Hypothalamus (tissue), 51 donors: ENCODE data around the gene CALHM5.
A peak's percentile ranks its signal among the peaks of the same experiment; 100 is the strongest.
"Not testable (repeated sequence)": the region's sequence is repeated elsewhere in the genome, so short reads cannot be mapped to it uniquely, and the experiment has no call there.

Source experiments
- DNase-seq, 51 donors: peaks; one replicate each; lab custom pipeline; 2025; lab: John Stamatoyannopoulos, UW

CALHM5 gene, protein sequence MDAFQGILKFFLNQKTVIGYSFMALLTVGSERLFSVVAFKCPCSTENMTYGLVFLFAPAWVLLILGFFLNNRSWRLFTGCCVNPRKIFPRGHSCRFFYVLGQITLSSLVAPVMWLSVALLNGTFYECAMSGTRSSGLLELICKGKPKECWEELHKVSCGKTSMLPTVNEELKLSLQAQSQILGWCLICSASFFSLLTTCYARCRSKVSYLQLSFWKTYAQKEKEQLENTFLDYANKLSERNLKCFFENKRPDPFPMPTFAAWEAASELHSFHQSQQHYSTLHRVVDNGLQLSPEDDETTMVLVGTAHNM

DNA sequence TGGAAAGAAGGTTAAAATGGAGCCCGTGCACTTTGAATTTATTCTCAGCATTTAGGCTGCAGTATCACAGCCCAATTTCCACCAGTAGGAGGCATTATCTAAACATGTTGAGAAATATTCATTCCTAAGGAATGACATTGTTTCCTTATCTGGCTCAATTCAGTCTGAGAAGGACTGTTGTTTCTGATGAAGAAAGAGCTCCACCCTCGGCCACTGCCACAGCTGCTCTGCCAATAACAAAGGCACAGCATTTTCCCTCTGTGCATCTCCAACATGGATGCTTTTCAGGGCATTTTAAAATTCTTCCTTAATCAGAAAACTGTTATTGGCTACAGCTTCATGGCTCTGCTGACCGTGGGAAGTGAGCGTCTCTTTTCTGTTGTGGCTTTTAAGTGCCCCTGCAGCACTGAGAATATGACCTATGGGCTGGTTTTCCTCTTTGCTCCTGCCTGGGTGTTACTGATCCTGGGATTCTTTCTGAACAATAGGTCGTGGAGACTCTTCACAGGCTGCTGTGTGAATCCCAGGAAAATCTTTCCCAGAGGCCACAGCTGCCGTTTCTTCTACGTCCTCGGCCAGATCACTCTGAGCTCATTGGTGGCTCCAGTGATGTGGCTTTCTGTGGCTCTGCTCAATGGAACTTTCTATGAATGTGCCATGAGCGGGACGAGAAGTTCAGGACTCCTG, at the start of gene CALHM5:
CALHM5 (plus strand) TSS at position 216 of the 687 bp plus-strand sequence; CDS start at position 274, 58 bp downstream.
- DNase-seq = no peak

DNA sequence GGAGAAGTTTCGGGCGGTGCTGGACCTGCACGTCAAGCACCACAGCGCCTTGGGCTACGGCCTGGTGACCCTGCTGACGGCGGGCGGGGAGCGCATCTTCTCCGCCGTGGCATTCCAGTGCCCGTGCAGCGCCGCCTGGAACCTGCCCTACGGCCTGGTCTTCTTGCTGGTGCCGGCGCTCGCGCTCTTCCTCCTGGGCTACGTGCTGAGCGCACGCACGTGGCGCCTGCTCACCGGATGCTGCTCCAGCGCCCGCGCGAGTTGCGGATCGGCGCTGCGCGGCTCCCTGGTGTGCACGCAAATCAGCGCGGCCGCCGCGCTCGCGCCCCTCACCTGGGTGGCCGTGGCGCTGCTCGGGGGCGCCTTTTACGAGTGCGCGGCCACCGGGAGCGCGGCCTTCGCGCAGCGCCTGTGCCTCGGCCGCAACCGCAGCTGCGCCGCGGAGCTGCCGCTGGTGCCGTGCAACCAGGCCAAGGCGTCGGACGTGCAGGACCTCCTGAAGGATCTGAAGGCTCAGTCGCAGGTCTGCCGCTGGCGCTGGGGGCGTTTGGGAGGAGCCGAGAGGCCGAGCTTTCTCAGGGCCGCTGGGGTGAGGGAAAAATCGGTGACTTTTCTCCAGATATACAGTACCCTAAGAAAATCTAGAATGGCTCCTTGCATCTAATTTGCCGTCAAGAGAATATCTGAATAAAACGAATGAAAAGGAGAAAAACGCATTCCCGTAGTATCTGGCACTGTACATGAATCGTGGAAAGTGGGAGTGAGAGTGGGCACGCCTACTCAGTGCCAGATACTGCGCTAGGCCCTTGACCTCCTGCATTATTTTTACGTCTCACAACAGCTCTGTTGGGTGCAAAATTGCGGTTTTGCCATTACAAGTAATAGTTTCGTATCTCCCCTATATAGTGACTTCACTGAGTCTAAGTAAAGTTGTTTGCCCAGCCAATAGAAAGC, 49.2 kb upstream of the CALHM5 start:
- DNase-seq = peak in 19 of 51 donors; percentile 2 to 56 (median 25)

DNA sequence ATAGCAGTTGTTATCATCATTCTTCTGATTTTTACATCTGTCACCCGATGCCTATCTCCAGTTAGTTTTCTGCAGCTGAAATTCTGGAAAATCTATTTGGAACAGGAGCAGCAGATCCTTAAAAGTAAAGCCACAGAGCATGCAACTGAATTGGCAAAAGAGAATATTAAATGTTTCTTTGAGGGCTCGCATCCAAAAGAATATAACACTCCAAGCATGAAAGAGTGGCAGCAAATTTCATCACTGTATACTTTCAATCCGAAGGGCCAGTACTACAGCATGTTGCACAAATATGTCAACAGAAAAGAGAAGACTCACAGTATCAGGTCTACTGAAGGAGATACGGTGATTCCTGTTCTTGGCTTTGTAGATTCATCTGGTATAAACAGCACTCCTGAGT, 48.1 kb upstream of the CALHM5 start:
- DNase-seq = no peak

DNA sequence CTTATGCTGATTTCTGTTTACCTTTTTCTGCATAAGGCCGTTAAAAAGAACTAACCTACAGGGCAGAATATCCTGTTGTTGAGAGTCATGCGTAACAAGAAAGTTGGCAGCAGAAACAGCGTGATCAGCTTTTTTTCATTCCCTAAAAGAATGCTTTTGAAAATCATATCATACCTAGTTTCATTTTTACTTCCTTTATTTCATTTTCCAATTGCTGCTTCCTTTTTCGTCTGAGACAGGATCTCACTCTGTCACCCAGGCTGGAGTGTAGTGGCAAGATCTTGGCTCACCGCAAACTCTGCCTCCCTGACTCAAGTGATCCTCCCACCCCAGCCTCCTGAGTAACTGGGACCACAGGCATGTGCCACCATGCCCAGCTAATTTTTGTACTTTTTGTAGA, 46.2 kb upstream of the CALHM5 start:
- no peak for DNase-seq

DNA sequence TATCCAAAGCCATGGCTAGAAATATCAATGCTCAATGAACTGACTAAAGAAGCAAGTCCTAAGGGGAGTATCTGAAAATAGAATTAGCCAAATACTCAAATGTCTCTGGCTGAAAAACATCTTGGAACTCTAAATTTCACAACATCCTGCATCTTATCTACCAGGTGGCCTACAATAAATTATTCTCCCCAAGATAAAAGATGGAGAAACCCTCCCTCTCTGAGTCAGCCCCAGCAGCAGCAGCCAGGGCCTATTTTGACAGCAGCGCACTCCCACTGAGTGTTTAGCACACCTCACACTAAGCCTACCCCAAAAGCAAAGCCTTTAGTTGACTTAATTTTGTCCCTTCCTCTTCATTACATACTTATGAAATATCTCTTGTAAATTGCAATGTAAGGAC, 44.3 kb upstream of the CALHM5 start:
- DNase-seq = no peak

DNA sequence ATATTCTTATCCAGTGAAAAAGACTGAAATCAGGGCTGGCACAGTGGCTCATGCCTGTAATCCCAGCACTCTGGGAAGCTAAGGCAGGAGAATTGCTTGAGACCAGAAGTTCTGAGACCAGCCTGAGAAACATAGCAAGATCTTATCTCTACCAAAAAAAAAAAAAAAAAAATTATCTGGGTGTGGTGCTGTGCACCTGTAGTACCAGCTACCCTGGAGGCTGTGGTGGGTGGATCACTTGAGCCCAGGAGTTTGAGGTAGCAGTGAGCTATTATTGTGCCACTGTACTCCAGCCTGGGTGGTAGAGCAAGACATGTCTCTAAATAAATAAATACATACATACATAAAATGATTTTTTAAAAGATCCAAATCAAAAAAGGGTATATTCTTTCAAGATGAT, 43.9 kb upstream of the CALHM5 start:
- no peak for DNase-seq

DNA sequence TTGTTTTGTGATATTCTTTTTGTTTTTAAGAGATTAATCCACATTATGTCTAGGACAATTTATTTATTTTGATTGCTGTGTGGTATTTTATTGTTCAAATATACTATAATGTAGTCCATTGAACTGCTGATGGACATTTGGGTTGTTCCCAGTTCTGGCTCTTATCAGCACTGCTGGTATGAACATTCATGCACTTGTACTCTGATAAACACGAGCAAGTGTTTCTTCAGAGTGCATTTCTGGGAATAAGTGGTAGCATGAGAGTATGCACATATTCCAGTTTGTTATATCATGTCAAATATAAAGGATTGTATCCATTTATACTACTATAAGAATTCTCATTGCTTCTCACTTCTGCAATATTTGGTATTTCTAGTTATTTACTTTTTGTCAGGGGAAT, 43.1 kb upstream of the CALHM5 start:
- no peak for DNase-seq

DNA sequence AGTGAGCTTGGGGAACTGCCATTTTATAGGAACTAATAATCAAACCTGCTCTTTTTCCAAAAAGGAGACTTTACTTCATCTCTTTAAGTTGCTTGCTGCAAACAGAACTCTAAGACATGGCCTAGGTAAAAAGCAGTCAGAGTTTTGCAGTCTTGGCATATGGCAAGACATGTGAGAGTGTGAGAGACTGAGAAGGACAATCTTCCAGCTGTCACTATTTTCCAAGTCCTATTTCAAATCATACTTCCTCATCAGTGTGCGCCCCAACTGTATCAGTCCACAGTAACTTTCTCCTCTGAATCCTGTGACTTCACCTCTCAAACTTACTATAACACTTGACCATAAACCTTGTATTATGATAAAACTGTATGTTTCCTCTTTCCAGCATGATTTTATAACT, 39.9 kb upstream of the CALHM5 start:
- no peak for DNase-seq

DNA sequence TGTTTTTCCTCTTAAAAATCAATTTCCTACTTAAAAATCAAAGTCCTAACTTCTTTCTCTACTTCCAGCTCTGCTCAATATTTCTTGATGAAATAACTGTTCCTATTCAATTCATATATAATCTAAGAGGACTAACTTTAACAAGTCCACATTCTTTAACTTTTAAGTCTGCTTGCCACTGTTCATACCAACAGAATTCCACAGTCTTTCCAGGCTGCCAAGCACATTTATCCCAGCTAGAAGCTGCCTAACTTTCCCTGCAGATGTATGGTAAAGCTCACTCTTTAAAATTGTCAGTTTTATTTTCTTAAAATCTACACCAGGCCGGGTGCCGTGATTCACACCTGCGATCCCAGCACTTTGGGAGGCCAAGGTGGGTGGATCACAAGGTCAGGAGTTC, 38.7 kb upstream of the CALHM5 start:
- no peak for DNase-seq

DNA sequence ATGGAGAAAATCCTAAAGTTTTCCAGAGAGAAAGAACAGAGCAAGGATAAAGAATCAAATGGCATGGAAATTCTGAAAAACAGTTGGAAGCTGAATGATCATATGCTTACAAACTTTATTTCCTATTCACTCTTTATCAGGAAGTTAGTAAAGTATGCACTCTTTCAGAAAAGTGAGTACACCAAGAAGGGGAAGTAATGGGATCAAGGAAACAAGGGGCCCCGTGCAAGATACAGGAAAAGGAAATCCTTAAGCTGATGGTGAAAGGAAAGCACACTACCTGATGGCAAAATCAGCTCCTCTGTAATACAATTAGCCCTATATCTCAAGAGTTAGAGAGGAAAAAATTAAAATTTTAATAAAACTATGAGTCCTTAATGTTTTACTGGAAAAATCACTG, 36.3 kb upstream of the CALHM5 start:
- DNase-seq = no peak

DNA sequence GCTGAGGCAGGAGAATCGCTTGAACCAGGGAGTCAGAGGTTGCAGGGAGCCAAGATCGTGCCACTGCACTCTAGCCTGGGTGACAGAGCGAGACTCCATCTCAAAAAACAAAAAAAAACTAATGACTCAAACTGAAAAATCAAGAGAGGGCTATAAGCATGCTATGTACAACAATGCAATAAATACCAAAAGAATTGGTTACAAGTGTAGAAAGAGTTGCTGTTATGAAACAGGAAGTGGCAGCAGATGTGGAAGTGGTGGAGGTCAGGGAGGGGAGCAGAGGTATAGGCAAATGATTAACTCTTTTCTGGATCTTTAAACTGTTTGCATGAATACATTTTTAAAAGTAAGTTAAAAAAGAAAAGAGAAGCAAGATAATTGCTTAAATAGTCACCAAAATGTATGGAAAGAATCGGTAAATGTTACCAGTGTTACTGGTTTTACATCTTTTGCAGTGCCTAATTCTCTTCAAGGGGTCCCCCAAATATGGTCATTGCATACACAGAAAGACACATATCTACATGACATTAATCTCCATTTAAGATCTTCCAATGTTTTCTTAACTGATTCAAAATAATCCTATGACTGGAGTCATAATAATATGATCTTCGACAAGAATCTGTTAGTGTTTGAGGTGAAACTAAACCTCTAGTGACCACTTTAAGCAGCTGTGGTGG, 35.3 kb upstream of the CALHM5 start:
- DNase-seq = no peak

DNA sequence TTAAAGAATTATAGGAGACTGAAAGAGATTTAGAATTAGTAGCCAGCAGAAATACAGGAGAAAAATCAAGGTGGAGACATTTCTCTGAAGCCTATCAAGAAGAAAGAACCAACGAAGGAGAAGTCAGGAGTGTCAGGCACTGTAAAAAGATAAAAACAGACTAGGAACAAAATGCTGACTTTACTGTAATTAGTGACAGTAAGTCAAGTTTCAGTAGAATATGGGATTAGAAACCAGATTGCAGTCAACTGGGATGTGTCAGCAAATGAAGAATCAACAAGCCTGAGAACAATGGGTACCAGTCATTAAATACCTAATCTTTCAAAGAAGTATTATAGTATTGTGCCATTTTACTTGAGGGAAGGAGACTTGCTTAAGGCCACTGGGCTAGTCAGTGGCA, 28.7 kb upstream of the CALHM5 start:
- no peak for DNase-seq

DNA sequence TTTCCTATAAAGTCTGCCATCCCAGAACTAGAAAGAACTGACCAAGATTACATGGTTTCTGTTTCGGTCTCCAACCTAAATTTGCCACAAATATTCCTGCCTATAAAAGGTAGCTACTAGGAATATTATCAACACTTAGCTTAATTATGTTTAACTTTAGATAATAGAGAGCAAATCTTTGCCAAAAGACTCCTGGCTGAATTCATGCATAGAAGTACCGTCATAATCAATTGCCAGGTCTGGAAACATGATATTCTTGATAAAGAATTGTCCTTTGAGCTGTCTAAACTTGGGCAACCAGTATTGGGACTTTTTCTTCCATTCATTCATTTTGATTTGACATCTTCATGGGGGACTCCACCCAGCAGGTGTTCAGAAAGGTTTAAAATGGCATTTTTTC, 27.8 kb upstream of the CALHM5 start:
- no peak for DNase-seq

DNA sequence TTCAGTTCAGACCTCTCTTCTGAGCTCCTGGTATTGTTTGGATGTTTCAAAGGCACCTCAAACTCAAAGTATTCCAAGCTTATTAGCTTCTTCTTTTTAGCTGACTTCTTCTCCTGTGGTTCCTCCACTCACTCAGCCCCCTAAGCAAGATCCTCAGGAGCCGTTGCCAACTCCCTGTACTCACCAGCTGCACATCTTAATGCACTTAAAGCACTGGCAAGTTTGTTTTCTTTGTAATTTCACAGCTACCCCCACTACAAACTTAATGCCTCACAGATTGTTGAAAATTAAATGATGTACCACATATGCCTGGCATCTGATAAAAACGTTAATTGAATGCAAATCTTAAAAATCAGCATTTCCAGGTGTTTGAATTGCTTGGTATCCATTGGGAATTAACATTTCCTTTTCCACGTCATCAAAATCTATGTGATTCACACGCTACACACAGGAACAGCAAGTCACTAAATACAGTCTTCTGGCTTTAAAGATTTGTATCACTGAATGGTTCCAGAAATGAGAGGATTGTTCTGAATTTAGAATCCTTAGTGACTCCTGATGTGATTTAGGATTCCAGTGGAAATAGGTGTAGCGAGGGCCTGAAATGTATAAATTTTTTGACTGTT, 25.8 kb upstream of the CALHM5 start:
- no peak for DNase-seq

DNA sequence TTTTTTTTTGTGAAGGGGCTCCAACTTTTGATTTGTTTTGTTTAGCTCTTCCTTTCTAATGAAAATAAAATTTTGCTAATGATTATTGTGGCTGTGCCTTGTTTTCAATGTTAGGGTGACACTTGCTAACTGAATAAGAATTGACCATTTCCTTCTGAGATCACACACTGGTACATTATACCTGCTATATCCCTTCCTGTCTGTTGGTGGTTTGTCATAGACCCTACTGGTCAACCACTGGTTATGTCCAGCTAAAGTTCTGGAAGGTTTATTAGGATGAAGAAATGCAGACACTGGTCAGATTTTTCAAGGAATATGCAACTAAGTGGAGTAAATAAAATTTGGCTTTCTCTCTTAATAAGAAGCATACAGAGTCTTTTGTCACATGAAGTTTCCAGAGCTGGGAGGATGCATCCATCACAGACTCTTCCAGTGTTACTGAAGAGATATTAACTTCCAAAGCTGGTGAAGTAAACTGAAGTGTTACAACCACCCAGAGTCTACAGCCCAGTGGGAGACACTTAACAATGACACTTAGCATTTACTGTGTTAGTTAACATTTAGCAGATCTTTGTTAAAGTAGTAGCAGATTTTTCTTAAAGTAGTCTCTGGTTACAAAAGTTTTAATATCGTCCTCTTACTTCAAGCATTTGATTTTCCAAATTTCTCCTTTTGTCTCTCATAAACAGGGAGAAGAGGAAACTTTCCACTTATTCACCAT, 19.7 kb upstream of the CALHM5 start:
- DNase-seq = no peak

DNA sequence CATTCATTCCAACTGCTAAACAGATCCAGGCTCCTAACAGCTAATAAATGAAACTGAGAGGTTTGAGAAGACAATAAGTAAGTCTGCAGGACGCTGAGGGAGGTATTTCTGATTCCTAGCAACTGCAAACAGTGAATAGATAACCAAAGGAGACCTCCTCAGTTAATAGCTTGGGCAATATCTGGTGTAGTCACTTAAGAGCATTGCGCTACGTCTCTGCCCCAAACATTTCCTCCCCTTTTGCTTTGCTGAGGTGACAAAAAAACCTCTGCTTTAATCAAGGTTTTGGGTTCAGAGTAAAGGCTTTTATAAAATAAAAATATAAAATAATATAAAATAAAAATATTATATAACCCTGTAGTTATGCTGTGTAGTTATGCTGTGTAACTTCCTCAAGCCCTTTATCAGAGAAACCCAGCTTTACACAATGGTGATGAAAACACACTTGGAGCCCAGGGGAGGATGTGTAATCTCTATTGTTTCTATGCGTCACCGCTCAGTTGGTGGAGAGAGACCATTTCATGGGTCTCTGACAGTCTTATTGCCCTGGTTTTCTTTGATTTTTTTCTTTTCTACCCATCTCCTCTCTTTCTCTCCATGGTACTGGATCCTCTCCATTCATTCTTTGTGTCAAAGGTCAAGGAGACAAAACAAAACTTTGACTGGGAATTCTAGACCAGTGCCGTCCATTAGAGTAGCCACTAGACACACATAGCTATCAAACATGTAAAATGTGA, 18.9 kb upstream of the CALHM5 start:
- DNase-seq = no peak

DNA sequence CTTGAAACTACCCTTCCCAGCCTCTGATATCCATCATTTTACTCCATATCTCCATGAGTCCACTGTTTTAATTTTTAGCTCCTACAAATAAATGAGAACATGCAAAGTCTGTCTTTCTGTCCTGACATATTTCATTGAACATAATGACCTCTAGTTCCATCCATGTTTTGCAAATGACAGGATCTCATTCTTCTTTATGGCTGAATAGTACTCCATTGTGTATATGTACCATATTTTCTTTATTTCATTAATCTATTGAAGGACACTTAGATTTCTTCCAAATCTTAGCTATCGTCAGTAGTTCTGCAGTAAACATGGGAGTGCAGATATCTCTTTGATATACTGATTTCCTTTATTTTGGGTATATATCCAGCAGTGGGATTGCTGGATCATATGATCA, 16.3 kb upstream of the CALHM5 start:
- not testable (repeated sequence) for DNase-seq

DNA sequence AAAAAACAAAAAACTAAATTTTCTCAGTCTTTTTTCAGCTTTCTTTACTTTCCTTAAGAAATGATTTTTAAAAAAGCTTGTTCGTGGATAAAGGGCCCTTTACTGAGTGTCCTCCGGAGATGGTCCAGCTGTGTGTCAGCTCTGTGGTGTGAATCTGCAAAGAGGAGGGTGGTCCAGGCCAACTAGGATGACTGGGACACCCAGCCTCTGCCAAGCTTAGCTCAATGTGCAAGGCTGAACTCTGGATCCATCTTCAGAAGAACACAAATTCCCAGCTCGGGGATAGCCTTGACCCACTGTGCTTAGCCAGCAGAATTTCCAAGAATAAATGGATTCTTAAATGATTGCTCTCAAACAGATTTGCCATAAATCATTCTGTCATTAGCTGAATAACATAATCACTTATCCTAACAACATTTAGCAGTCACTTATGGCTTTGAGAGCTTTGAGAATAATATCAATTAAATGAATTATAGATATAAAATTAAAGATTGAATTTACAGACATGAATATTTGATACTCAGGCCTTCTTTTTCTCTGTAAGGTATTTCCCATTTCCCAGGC, 14.2 kb upstream of the CALHM5 start:
- no peak for DNase-seq
